Measurements from ENCODE around the gene CTSE.

Gene CTSE

DNA sequence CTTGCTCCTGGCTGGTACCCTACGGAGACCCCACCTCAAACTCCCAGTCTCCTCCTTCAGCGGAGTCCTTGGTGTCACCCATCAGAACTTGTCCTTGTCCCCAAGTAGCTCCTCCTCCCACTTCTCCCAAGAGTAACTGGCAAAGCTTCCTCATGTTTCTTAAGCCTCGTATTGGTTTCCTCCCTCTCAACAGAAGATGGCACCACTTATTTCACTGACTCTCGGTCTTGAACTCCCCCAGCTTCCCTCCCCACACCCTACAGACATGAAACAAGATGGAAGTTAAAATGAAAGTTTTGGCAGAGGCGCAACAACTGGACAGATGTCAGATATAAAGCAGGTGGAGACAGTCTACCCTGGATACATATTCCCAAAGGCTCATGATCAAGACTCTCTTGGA is 33.9 kb downstream of the CTSE start:
- TF ChIP-seq, protein P1, sequence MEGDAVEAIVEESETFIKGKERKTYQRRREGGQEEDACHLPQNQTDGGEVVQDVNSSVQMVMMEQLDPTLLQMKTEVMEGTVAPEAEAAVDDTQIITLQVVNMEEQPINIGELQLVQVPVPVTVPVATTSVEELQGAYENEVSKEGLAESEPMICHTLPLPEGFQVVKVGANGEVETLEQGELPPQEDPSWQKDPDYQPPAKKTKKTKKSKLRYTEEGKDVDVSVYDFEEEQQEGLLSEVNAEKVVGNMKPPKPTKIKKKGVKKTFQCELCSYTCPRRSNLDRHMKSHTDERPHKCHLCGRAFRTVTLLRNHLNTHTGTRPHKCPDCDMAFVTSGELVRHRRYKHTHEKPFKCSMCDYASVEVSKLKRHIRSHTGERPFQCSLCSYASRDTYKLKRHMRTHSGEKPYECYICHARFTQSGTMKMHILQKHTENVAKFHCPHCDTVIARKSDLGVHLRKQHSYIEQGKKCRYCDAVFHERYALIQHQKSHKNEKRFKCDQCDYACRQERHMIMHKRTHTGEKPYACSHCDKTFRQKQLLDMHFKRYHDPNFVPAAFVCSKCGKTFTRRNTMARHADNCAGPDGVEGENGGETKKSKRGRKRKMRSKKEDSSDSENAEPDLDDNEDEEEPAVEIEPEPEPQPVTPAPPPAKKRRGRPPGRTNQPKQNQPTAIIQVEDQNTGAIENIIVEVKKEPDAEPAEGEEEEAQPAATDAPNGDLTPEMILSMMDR (IDR thresholded peaks at IDR 0.05; ENCODE audit: extremely low read depth, insufficient read depth, missing control alignments), result no peak
- DNase-seq (ENCODE audit: low spot score), result no peak
- in situ Hi-C loops (cut with MboI; ENCODE audit: low pct_unique_long_range_greater_than_20kb, low sequenced_read_pairs, unreplicated experiment), result loop anchor here (10.0 kb wide), 1 partner anchor 195 kb away; no protein-coding TSS in a partner anchor

DNA sequence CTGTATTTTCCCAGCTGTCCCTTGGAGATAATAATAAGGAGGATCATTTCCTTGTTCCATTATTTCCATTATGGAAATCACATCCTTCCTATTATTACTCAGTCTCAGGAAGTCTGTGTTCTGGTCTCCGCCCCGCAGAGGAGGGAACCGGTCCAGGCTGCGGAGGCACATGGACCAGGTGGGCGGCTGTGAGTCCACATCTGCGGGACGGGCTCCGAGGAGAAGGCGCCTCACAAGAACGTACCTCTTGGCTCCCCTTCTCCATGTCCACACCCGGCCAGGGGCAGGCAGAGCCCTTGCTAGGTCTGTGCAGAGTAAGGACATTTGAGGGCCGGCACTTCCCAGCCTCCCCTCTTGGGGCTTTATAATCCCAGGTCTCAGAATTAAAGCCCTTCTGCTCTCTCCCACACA is 35.1 kb downstream of the CTSE start:
- in situ Hi-C loops (cut with MboI; ENCODE audit: low pct_unique_long_range_greater_than_20kb, low sequenced_read_pairs, unreplicated experiment), result loop anchor here (10.0 kb wide), 1 partner anchor 194 kb away; no protein-coding TSS in a partner anchor
- DNase-seq (ENCODE audit: low spot score), result no peak
- TF ChIP-seq, protein P1 (IDR thresholded peaks at IDR 0.05; ENCODE audit: extremely low read depth, insufficient read depth, missing control alignments), result no peak

DNA sequence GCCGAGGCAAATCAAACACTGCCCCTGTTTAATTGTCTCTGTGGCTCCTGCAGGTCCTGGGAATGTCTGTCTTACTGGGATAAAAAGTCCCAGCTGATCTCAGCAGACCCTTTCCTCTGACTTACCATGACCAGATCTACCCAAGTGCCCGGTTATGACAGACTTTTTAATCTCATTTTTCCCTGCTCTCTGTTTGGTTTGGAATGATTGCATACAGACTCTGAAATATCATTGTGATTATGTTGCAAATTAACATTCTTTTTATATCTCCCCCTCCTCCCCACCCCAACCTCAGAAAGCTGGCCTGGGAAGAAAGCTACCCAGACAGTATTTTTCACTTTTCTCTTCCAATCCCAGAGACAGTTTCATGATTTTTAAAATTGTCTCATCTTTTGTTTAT is 36.8 kb downstream of the CTSE start:
- no peak for DNase-seq (ENCODE audit: low spot score)
- TF ChIP-seq, protein P1 (IDR thresholded peaks at IDR 0.05; ENCODE audit: extremely low read depth, insufficient read depth, missing control alignments), result no peak
- in situ Hi-C loops (cut with MboI; ENCODE audit: low pct_unique_long_range_greater_than_20kb, low sequenced_read_pairs, unreplicated experiment), result loop anchor here (10.0 kb wide), 1 partner anchor 192 kb away; no protein-coding TSS in a partner anchor

DNA sequence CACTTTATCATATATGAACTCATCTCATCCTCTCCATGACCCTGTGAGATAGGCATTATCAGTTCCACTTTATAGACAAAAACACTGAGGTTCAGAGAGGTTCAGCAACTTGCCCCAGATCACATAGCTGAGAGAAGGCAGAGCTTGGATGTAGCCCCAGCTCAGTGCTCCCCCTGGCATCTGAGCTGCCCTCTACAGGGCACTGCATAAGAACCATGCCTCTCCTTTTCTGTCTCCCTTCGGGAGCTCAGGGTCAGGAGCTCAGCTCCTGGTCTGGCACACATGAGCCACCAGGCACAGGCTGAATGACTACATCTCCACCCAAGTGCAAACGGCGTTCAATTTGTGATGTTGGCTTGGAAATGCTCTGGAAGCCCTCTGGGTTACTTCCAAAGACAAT is 37.4 kb downstream of the CTSE start:
- in situ Hi-C loops (cut with MboI; ENCODE audit: low pct_unique_long_range_greater_than_20kb, low sequenced_read_pairs, unreplicated experiment), result loop anchor here (10.0 kb wide), 1 partner anchor 191 kb away; no protein-coding TSS in a partner anchor
- no peak for DNase-seq (ENCODE audit: low spot score)
- TF ChIP-seq, protein P1 (IDR thresholded peaks at IDR 0.05; ENCODE audit: extremely low read depth, insufficient read depth, missing control alignments), result no peak

DNA sequence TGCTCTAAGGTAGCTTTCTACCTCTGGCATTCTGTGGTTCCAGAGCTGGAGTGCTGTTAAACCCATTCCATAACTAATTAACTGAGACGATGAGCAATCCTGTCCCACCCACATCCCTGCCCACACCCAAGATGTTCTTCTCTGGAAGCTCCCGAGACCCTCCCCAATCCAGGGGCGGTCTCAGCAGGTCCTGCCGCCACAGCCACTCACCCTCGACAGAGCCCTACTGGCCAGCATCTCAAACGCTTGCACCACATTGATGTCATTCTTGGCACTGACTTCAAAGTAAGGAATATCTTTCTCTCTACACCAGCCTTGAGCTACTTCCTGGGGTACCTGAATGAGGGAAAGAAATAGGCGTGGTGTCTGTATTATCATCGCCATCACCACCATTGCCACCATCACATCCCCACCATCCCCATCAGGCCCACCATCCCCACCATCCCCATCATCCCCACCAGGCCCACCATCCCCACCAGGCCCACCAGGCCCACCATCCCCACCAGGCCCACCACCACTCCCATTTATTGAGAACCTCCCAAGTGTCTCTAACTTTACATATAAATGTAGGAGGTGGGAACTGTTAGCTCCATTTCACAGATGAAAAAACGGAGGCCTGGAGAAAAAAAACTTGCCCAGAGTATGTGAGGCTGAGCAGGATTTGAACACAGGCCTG is 38.2 kb downstream of the CTSE start:
- no peak for DNase-seq (ENCODE audit: low spot score)

DNA sequence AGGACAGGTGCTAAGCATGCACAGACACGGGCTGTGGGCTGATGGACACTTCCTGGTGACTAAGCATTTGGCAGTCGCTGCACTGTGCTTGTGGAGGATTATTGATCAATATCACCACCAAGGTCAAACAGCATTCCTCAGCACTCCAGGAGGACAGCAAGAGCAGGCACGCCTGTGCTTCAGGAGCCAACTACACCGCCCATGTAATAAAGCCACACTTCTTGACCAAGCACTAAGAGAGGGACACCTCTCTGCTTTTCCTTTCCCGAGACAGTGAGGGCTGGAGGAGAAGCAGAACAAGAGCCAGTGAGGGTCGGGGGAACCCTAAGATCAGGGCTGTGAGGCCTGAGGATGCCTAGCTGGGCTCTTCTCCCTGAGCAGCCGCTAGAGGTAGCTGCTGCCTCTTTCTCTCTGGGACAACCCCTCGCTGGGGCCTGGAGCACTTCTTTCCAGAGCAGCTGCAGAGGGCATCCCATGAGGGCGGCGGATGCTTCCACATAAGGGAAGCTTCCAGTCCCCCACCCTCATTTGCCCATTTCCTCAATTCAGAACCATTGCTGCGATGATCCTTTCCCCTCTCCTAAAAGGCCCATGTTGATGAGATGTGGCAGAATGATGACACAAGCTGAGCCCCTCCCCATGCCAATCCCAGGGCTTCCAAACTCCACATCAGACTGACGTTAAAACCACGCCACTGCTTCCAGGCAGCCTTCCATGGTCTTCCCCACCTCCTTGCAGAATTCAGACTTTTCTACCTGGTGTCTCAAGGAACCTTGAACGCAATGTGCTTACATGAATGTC is 39.6 kb downstream of the CTSE start:
- in situ Hi-C loops (cut with MboI; ENCODE audit: low pct_unique_long_range_greater_than_20kb, low sequenced_read_pairs, unreplicated experiment), result loop anchor here (10.0 kb wide), 1 partner anchor 189 kb away; no protein-coding TSS in a partner anchor
- TF ChIP-seq, protein P1 (IDR thresholded peaks at IDR 0.05; ENCODE audit: extremely low read depth, insufficient read depth, missing control alignments), result peak; percentile 66
- peak; percentile 72 for DNase-seq (ENCODE audit: low spot score)

More for the DNA sequence above, 38.2 kb downstream of the CTSE start:
- in situ Hi-C loops (cut with MboI; ENCODE audit: low pct_unique_long_range_greater_than_20kb, low sequenced_read_pairs, unreplicated experiment), result loop anchor here (10.0 kb wide), 1 partner anchor 191 kb away; no protein-coding TSS in a partner anchor
- TF ChIP-seq, protein P1 (IDR thresholded peaks at IDR 0.05; ENCODE audit: extremely low read depth, insufficient read depth, missing control alignments), result no peak
